H1 (cell line): ENCODE measurements around the gene LCP1.

Source experiments
- CHD2 ChIP-seq: IDR thresholded peaks from 2 replicates; pipeline ENCODE4 v1.6.1; 2012; ENCODE audit warnings: low read length, improper control_type of control experiment
- EZH2 ChIP-seq: fragments of 200-600 bp; sonication (generic); IDR thresholded peaks from 2 replicates; pipeline ENCODE4 v1.7.1; 2012; ENCODE audit warnings: low read depth, mild to moderate bottlenecking, moderate library complexity, low read length, inconsistent platforms; ENCODE audit not compliant: severe bottlenecking
- HDAC2 ChIP-seq, 2 experiments: fragments of 300-600 bp in 1 of 2; sonication (generic) in 1 of 2; IDR thresholded peaks; 2 replicates each; pipeline ENCODE4 v1.6.1; 2011 to 2012; ENCODE audit warnings: low read depth in 2 of 2, low read length in 2 of 2, mild to moderate bottlenecking in 2 of 2, moderate library complexity in 2 of 2, borderline replicate concordance in 1 of 2, inconsistent platforms in 1 of 2
- POLR2A ChIP-seq, 2 experiments: IDR thresholded peaks; 1 replicate in 1 of 2; 2 replicates in 1 of 2; pipeline ENCODE4 v1.6.1; 2011; ENCODE audit warnings: low read depth in 2 of 2, low read length in 2 of 2, mild to moderate bottlenecking in 2 of 2; ENCODE audit errors: control extremely low read depth in 1 of 2
- POLR2AphosphoS5 ChIP-seq: IDR thresholded peaks from 2 replicates; pipeline ENCODE4 v1.6.1; 2011; ENCODE audit warnings: low read depth, low read length
- YY1 ChIP-seq: IDR thresholded peaks from 2 replicates; pipeline ENCODE4 v1.6.1; 2011; ENCODE audit warnings: low read depth, mild to moderate bottlenecking, low read length
- TF ChIP-seq, protein P1 (sequence below), 3 experiments: IDR thresholded peaks; 1 replicate in 2 of 3; 2 replicates in 1 of 3; pipeline versions ENCODE4 v1.5.1 to v1.6.1; 2011; ENCODE audit warnings: low read length in 3 of 3, mild to moderate bottlenecking in 3 of 3, inconsistent platforms in 2 of 3, low read depth in 1 of 3, moderate library complexity in 1 of 3; ENCODE audit not compliant: insufficient read depth in 1 of 3; ENCODE audit errors: control extremely low read depth in 1 of 3
- TF ChIP-seq, protein P2 (sequence below): IDR thresholded peaks from 2 replicates; pipeline ENCODE4 v1.6.1; 2012; ENCODE audit warnings: inconsistent platforms
- TF ChIP-seq, protein P3 (sequence below): IDR thresholded peaks from 2 replicates; pipeline ENCODE4 v1.6.1; 2011; ENCODE audit warnings: low read depth, mild to moderate bottlenecking, low read length; ENCODE audit not compliant: insufficient read depth

DNA sequence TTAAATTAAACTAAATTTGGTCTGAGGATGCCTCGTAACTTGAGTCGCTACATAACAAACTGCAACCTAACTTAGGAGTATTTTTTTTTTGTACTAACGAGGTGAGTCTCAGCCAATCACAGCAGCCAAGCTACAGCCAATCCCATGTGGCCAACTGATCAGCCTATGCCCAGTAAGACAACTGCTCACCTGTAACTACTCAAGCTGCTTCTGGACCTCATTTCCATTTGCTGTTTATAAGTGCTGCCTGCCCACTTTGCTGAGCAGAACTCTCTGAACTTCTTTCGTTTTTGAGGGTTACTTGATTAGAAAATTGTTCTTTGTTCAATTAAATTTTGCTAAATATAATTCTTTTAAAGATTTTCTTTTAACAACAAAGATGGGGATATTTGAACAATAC is 81.0 kb downstream of the LCP1 start:
- TF ChIP-seq YY1 (no peak), POLR2AphosphoS5 (no peak), POLR2A (IDR thresholded peaks at IDR 0.05; ENCODE audit: control extremely low read depth in 1 of 2, low read depth in 2 of 2, low read length in 2 of 2) (no peak), EZH2 (no peak), HDAC2 (IDR thresholded peaks at IDR 0.05; ENCODE audit: borderline replicate concordance in 1 of 2, low read depth in 2 of 2, low read length in 2 of 2) (no peak), CHD2 (no peak)
- TF ChIP-seq, protein P1, sequence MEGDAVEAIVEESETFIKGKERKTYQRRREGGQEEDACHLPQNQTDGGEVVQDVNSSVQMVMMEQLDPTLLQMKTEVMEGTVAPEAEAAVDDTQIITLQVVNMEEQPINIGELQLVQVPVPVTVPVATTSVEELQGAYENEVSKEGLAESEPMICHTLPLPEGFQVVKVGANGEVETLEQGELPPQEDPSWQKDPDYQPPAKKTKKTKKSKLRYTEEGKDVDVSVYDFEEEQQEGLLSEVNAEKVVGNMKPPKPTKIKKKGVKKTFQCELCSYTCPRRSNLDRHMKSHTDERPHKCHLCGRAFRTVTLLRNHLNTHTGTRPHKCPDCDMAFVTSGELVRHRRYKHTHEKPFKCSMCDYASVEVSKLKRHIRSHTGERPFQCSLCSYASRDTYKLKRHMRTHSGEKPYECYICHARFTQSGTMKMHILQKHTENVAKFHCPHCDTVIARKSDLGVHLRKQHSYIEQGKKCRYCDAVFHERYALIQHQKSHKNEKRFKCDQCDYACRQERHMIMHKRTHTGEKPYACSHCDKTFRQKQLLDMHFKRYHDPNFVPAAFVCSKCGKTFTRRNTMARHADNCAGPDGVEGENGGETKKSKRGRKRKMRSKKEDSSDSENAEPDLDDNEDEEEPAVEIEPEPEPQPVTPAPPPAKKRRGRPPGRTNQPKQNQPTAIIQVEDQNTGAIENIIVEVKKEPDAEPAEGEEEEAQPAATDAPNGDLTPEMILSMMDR (IDR thresholded peaks at IDR 0.05; ENCODE audit: control extremely low read depth in 1 of 3, insufficient read depth in 1 of 3, low read depth in 1 of 3, low read length in 3 of 3): no peak
- TF ChIP-seq, protein P2, sequence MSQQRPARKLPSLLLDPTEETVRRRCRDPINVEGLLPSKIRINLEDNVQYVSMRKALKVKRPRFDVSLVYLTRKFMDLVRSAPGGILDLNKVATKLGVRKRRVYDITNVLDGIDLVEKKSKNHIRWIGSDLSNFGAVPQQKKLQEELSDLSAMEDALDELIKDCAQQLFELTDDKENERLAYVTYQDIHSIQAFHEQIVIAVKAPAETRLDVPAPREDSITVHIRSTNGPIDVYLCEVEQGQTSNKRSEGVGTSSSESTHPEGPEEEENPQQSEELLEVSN: no peak
- TF ChIP-seq, protein P3, sequence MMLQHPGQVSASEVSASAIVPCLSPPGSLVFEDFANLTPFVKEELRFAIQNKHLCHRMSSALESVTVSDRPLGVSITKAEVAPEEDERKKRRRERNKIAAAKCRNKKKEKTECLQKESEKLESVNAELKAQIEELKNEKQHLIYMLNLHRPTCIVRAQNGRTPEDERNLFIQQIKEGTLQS: no peak
